ENCODE measurements around the gene WFIKKN1. TPM values are rescaled to one million over a fixed set of nuclear protein-coding genes. Genes with fewer than 3 reads are reported as not detected.

The WFIKKN1 gene
- total RNA-seq, 1 experiment from 2014 or later, result 0.47 TPM

- TF ChIP-seq, protein P1, sequence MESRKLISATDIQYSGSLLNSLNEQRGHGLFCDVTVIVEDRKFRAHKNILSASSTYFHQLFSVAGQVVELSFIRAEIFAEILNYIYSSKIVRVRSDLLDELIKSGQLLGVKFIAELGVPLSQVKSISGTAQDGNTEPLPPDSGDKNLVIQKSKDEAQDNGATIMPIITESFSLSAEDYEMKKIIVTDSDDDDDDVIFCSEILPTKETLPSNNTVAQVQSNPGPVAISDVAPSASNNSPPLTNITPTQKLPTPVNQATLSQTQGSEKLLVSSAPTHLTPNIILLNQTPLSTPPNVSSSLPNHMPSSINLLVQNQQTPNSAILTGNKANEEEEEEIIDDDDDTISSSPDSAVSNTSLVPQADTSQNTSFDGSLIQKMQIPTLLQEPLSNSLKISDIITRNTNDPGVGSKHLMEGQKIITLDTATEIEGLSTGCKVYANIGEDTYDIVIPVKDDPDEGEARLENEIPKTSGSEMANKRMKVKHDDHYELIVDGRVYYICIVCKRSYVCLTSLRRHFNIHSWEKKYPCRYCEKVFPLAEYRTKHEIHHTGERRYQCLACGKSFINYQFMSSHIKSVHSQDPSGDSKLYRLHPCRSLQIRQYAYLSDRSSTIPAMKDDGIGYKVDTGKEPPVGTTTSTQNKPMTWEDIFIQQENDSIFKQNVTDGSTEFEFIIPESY (IDR thresholded peaks at IDR 0.05; ENCODE audit: extremely low read depth, insufficient replicate concordance, low read length), result no peak
- TF ChIP-seq CTCF (IDR thresholded peaks at IDR 0.05 in 2 of 3, conservative IDR thresholded peaks at IDR 0.05 in 1 of 3; ENCODE audit: borderline replicate concordance in 1 of 3, insufficient read depth in 1 of 3, low read depth in 2 of 3, low read length in 2 of 3), result no peak
- no peak for TF ChIP-seq EZH2phosphoT487 (IDR thresholded peaks at IDR 0.05; ENCODE audit: borderline replicate concordance)
- TF ChIP-seq RAD21 (IDR thresholded peaks at IDR 0.05; ENCODE audit: low read depth), result no peak
- TF ChIP-seq POLR2A (IDR thresholded peaks at IDR 0.05; ENCODE audit: borderline replicate concordance, extremely low read depth, insufficient read depth, insufficient read length), result no peak
- TF ChIP-seq JUND (IDR thresholded peaks at IDR 0.05), result no peak
Measured at GRCh38 chr16:606656-607307, 24.0 kb upstream of the WFIKKN1 start (continued).

GRCh38 chr16:608019-608418, 22.8 kb upstream of the WFIKKN1 start:
- Histone ChIP-seq H3K9ac (ENCODE audit: low read length) (no peak overlapping the region), H3K27ac (ENCODE audit: low read depth, low read length) (no peak overlapping the region), H3K4me2 (ENCODE audit: low read length) (no peak overlapping the region), H4K20me1 (ENCODE audit: insufficient read depth) (no peaks in the 10 kb centered on the region), H3K9me3 (ENCODE audit: control insufficient read depth in 1 of 2, insufficient read depth in 1 of 2, low read depth in 1 of 2, low read length in 2 of 2) (no peaks in the 10 kb centered on the region), H3K4me3 (replicated peaks in 1 of 2; ENCODE audit: low read depth in 1 of 2, low read length in 2 of 2) (no peak overlapping the region), H2AFZ (ENCODE audit: low read depth, low read length, poor library complexity, severe bottlenecking) (no peak overlapping the region), H3K27me3 (ENCODE audit: insufficient read depth, low read length) (no peaks in the 10 kb centered on the region), H3K36me3 (ENCODE audit: control insufficient read depth in 1 of 2, insufficient read depth in 2 of 2, low read length in 2 of 2) (no peaks in the 10 kb centered on the region), H3K79me2 (ENCODE audit: insufficient read depth, low read length) (peaks cover 3% of the 10 kb centered on the region; the same call in 1 of the 2 replicates), H3K4me1 (ENCODE audit: control insufficient read depth in 1 of 2, insufficient read depth in 2 of 2, low read length in 2 of 2) (no peaks in the 10 kb centered on the region), H3K9me2 (ENCODE audit: insufficient read depth) (no peaks in the 10 kb centered on the region)
- intact Hi-C loops (cut with micrococcal nuclease), result no loop called here
- POLR2A ChIA-PET, result no interaction called here
- CTCF ChIA-PET, result no interaction called here
- DNase-seq (ENCODE audit: low read depth, low spot score), result no peak
- no TSS peak for BruUV-seq (replicated peaks)
- RAD21 ChIA-PET (ENCODE audit: low non-redundant PET in 1 of 2, low total read pairs in 2 of 2, uncharacterized antibody in 2 of 2, unreplicated experiment in 2 of 2), result no interaction called here
- ATAC-seq, result no peak
- TF ChIP-seq CTCF (IDR thresholded peaks at IDR 0.05 in 2 of 3, conservative IDR thresholded peaks at IDR 0.05 in 1 of 3; ENCODE audit: borderline replicate concordance in 1 of 3, insufficient read depth in 1 of 3, low read depth in 2 of 3, low read length in 2 of 3), result no peak
- TF ChIP-seq, protein P2, sequence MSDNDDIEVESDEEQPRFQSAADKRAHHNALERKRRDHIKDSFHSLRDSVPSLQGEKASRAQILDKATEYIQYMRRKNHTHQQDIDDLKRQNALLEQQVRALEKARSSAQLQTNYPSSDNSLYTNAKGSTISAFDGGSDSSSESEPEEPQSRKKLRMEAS (IDR thresholded peaks at IDR 0.05), result no peak
